K562 (cell line): ENCODE measurements around the gene BRCA1. TPM values are rescaled to one million over a fixed set of nuclear protein-coding genes. Genes with fewer than 3 reads are reported as not detected.

ENCODE experiments used
- C11orf30 ChIP-seq: fragments of 450-650 bp; IDR thresholded peaks from 2 replicates; pipeline ENCODE4 v1.6.1; 2016; ENCODE audit warnings: low read depth, mild to moderate bottlenecking
- ETV6 ChIP-seq, 3 experiments: fragments of 150-350 bp in 1 of 3; sonication (generic) in 1 of 3; formaldehyde crosslinking in 1 of 3; IDR thresholded peaks; 2 replicates each; pipeline versions ENCODE4 v1.6.1 to v1.8.0; 2014 to 2022; ENCODE audit warnings: borderline replicate concordance in 2 of 3, low read depth in 2 of 3, antibody characterized with exemption in 1 of 3, low read length in 1 of 3, mild to moderate bottlenecking in 1 of 3, missing genetic modification reagents in 1 of 3
- HNRNPLL ChIP-seq: fragments of 200-400 bp; formaldehyde crosslinking; IDR thresholded peaks from 2 replicates; pipeline ENCODE4 v1.6.1; 2017; ENCODE audit warnings: low read length, low read depth, mild to moderate bottlenecking; ENCODE audit not compliant: poor library complexity, severe bottlenecking
- HNRNPUL1 ChIP-seq: fragments of 200-400 bp; formaldehyde crosslinking; IDR thresholded peaks from 2 replicates; pipeline ENCODE4 v1.6.1; 2017; ENCODE audit warnings: low read length
- NUFIP1 ChIP-seq: fragments of 450-650 bp; IDR thresholded peaks from 2 replicates; pipeline ENCODE4 v1.6.1; 2018; ENCODE audit not compliant: partially characterized antibody
- TAF9B ChIP-seq: fragments of 450-650 bp; IDR thresholded peaks from 2 replicates; pipeline ENCODE4 v1.6.1; 2018; ENCODE audit warnings: mild to moderate bottlenecking; ENCODE audit not compliant: partially characterized antibody
- ZBTB8A ChIP-seq: fragments of 450-650 bp; IDR thresholded peaks from 2 replicates; pipeline ENCODE4 v1.6.1; 2018; ENCODE audit warnings: mild to moderate bottlenecking, moderate library complexity; ENCODE audit not compliant: partially characterized antibody
- ZNF133 ChIP-seq: fragments of 250-450 bp; sonication (Bioruptor Pico); IDR thresholded peaks from 2 replicates; pipeline ENCODE4 v1.4.0; 2020; ENCODE audit warnings: mild to moderate bottlenecking
- ZNF24 ChIP-seq: fragments of 450-650 bp; IDR thresholded peaks from 2 replicates; pipeline ENCODE4 v1.6.1; 2016
- polyA plus RNA-seq, 8 experiments: library from polyadenylated mRNA; depleted of rRNA in 4 of 8; stranded (reverse) in 5 of 8; unstranded in 3 of 8; fragments of >200 nt; fragmentation: Nextera tagmentation in 2 of 8; fragmentation: Illumina TruSeq in 1 of 8; extraction: Ambion mirVana in 2 of 8; extraction: Trizol in 1 of 8; gene quantifications; 2 replicates each; pipeline versions ENCODE4 v1.2.1 to v1.2.3, GENCODE V29; 2011 to 2014; ENCODE audit warnings: inconsistent platforms in 1 of 8, missing spikeins in 1 of 8
- total RNA-seq, 7 experiments: library from RNA; depleted of rRNA in 6 of 7; stranded (reverse); fragments of >200 nt in 6 of 7; fragmentation: Illumina TruSeq in 2 of 7; extraction: Trizol in 2 of 7; gene quantifications; 2 replicates each; pipeline versions ENCODE4 v1.2.1 to v1.2.3, GENCODE V29; 2011 to 2021; ENCODE audit warnings: low replicate concordance in 1 of 7
- TF ChIP-seq, protein P1 (sequence below): fragments of 450-650 bp; formaldehyde crosslinking; IDR thresholded peaks from 2 replicates; pipeline ENCODE4 v1.4.0; 2022; ENCODE audit warnings: missing genetic modification characterization
- TF ChIP-seq, protein P2 (sequence below): fragments of 250-450 bp; sonication (Bioruptor Pico); IDR thresholded peaks from 2 replicates; pipeline ENCODE4 v1.8.0; 2022; ENCODE audit warnings: inconsistent platforms
- TF ChIP-seq, protein P3 (sequence below), 2 experiments: fragments of 450-650 bp; IDR thresholded peaks; 2 replicates each; pipeline ENCODE4 v1.6.1; 2016; ENCODE audit warnings: mild to moderate bottlenecking in 2 of 2, borderline replicate concordance in 1 of 2, low read depth in 1 of 2, moderate library complexity in 1 of 2
- TF ChIP-seq, protein P4 (sequence below), 2 experiments: fragments of 450-650 bp; conservative IDR thresholded peaks; 2 replicates each; pipeline ENCODE4 v1.6.1; 2017; ENCODE audit warnings: mild to moderate bottlenecking in 2 of 2, moderate library complexity in 2 of 2

The BRCA1 gene
- total and polyA plus RNA-seq, 9 of the 15 experiments (the other 6 are each of a cell fraction or from before 2014, with no cell fraction given): 25.9 to 95.3 (median 62.3) TPM

DNA sequence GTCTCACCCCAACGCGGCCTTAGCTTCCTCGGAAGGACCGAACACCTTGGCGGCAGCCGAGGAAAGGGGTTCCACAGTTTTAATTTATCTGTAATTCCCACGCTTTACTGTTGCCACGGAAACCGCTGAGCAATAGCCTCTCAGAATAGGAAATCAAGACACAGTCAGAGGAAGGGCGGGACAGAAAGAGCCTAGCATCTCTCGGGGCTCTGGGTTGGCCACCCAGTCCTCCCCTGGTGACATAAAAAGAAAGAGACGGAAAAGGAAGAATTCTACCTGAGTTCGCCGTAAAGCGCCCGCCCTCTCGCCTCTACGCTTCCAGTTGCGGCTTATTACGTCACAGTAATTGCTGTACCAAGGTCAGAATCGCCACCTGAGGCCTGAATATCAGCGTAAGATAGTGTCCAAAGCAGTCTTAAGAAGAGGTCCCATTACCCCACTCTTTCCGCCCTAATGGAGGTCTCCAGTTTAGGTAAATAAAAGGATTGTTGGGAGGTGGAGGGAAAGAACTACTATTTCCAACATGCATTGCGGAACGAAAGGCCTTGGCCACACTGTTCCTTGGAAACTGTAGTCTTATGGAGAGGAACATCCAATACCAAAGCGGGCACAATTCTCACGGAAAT, 45.1 kb upstream of the BRCA1 start (continued):
- TF ChIP-seq HNRNPUL1 (no peak), ZBTB8A (no peak), ZNF24 (no peak), TAF9B (peak; percentile 25), ZNF133 (CRISPR knock-in tag) (no peak), C11orf30 (peak; percentile 84), HNRNPLL (peak; percentile 72), ETV6 (IDR thresholded peaks at IDR 0.05; ENCODE audit: borderline replicate concordance in 1 of 2, low read depth in 2 of 2, low read length in 1 of 2) (0 out of 4 replicates have a peak, but pooled peaks of 1 of the 2 experiments have one; percentile 30), ETV6 (CRISPR knock-in tag; IDR thresholded peaks at IDR 0.05; ENCODE audit: borderline replicate concordance) (no peak), NUFIP1 (no peak)
- TF ChIP-seq, protein P1, sequence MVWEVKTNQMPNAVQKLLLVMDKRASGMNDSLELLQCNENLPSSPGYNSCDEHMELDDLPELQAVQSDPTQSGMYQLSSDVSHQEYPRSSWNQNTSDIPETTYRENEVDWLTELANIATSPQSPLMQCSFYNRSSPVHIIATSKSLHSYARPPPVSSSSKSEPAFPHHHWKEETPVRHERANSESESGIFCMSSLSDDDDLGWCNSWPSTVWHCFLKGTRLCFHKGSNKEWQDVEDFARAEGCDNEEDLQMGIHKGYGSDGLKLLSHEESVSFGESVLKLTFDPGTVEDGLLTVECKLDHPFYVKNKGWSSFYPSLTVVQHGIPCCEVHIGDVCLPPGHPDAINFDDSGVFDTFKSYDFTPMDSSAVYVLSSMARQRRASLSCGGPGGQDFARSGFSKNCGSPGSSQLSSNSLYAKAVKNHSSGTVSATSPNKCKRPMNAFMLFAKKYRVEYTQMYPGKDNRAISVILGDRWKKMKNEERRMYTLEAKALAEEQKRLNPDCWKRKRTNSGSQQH (CRISPR knock-in tag): no peak
- TF ChIP-seq, protein P2, sequence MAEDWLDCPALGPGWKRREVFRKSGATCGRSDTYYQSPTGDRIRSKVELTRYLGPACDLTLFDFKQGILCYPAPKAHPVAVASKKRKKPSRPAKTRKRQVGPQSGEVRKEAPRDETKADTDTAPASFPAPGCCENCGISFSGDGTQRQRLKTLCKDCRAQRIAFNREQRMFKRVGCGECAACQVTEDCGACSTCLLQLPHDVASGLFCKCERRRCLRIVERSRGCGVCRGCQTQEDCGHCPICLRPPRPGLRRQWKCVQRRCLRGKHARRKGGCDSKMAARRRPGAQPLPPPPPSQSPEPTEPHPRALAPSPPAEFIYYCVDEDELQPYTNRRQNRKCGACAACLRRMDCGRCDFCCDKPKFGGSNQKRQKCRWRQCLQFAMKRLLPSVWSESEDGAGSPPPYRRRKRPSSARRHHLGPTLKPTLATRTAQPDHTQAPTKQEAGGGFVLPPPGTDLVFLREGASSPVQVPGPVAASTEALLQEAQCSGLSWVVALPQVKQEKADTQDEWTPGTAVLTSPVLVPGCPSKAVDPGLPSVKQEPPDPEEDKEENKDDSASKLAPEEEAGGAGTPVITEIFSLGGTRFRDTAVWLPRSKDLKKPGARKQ: no peak
- TF ChIP-seq, protein P3, sequence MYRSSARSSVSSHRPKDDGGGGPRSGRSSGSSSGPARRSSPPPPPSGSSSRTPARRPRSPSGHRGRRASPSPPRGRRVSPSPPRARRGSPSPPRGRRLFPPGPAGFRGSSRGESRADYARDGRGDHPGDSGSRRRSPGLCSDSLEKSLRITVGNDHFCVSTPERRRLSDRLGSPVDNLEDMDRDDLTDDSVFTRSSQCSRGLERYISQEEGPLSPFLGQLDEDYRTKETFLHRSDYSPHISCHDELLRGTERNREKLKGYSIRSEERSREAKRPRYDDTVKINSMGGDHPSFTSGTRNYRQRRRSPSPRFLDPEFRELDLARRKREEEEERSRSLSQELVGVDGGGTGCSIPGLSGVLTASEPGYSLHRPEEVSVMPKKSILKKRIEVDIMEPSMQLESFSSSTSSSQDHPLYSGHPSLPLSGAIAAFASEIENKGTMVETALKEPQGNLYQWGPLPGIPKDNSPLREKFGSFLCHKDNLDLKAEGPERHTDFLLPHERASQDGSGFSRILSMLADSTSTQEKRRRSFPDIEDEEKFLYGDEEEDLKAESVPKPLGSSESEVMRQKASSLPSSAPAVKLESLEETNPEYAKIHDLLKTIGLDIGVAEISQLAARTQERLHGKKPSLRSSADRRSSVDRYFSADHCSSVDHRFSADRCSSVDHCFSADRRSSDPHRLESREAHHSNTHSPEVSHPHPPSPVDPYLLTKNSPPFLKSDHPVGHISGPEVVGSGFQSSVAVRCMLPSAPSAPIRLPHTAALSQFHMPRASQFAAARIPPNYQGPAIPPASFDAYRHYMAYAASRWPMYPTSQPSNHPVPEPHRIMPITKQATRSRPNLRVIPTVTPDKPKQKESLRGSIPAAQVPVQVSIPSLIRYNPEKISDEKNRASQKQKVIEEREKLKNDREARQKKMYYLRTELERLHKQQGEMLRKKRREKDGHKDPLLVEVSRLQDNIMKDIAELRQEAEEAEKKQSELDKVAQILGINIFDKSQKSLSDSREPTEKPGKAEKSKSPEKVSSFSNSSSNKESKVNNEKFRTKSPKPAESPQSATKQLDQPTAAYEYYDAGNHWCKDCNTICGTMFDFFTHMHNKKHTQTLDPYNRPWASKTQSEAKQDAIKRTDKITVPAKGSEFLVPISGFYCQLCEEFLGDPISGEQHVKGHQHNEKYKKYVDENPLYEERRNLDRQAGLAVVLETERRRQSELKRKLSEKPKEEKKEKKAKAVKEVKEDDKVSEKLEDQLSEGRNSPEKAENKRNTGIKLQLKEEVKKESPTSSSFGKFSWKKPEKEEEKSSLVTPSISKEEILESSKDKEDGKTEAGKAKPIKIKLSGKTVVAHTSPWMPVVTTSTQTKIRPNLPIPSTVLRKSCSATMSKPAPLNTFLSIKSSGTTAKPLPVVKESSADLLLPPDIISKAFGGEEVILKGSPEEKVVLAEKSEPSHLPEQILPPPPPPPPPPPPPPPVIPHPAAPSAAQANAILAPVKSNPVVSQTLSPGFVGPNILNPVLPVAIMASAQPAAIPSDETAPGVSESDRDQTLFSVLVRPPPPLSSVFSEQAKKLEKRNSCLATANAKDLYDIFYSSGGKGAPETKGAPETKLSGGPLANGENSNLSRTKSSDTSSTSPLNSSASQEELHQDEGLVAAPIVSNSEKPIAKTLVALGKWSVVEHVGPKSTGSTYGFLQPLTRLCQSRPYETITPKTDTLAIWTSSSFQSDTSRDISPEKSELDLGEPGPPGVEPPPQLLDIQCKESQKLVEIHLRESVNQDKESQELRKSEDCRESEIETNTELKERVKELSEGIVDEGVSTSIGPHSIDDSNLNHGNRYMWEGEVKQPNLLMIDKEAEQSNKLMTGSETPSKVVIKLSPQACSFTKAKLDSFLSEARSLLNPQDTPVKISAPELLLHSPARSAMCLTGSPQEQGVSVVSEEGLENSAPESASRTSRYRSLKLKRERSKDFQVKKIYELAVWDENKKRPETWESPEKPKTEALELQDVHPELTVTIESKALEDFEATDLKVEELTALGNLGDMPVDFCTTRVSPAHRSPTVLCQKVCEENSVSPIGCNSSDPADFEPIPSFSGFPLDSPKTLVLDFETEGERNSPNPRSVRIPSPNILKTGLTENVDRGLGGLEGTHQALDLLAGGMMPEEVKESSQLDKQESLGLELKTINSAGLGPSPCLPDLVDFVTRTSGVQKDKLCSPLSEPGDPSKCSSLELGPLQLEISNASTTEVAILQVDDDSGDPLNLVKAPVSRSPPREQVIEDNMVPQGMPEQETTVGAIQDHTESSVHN (IDR thresholded peaks at IDR 0.05; ENCODE audit: borderline replicate concordance in 1 of 2, low read depth in 1 of 2): 0 out of 4 replicates have a peak, but pooled peaks of 1 of the 2 experiments have one; percentile 46
- TF ChIP-seq, protein P4, sequence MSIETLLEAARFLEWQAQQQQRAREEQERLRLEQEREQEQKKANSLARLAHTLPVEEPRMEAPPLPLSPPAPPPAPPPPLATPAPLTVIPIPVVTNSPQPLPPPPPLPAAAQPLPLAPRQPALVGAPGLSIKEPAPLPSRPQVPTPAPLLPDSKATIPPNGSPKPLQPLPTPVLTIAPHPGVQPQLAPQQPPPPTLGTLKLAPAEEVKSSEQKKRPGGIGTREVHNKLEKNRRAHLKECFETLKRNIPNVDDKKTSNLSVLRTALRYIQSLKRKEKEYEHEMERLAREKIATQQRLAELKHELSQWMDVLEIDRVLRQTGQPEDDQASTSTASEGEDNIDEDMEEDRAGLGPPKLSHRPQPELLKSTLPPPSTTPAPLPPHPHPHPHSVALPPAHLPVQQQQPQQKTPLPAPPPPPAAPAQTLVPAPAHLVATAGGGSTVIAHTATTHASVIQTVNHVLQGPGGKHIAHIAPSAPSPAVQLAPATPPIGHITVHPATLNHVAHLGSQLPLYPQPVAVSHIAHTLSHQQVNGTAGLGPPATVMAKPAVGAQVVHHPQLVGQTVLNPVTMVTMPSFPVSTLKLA (conservative IDR thresholded peaks at IDR 0.05): peak; percentile 40 to 65; a peak in 3 of 4 replicates
